Putamen (tissue), 1 donor: ENCODE results near the gene MAP4.
A peak's percentile ranks its signal among the peaks of the same experiment; 100 is the strongest.

ENCODE experiments used
- DNase-seq: peaks from one replicate; pipeline ENCODE4 v3.0.0-alpha.2; 2016; ENCODE audit warnings: low spot score

Gene MAP4

GRCh38 chr3:47865192-47865591, 151.0 kb downstream of the MAP4 start:
- no peak for DNase-seq

DNA sequence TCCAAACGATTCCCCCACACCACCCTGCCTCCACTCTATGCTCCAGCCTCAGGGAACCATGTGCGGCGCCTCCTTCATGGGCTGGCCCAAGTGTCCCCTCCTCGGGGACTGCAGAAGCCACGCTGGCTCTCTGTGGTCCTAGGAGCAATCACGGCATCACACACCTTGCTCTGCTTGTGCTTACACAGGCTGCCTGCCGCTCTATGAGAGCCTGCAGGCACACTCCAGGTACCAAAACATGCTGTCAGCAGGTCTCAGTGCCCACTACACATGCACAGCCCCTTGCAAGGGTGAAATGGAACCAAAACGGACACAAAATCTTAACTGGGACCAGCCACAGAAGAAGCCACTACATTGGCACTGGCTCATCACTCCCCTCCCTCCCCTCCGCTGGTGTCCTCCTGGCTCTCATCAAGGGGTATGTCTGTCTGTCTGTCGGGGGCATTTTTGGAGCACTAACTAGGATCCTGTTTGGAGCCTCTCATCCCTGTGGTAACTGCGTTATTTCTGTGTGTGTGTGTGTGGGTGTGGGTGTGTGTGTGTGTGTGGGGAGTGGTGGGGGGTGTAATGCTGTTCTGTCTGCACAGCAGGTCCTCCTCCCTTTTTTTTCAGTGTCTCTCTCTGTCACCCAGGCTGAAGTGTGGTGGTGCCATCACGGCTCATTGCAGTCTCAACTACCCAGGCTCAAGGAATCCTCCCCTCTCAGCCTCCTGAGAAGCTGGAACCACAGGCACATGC, 152.7 kb downstream of the MAP4 start:
- DNase-seq: no peak

DNA sequence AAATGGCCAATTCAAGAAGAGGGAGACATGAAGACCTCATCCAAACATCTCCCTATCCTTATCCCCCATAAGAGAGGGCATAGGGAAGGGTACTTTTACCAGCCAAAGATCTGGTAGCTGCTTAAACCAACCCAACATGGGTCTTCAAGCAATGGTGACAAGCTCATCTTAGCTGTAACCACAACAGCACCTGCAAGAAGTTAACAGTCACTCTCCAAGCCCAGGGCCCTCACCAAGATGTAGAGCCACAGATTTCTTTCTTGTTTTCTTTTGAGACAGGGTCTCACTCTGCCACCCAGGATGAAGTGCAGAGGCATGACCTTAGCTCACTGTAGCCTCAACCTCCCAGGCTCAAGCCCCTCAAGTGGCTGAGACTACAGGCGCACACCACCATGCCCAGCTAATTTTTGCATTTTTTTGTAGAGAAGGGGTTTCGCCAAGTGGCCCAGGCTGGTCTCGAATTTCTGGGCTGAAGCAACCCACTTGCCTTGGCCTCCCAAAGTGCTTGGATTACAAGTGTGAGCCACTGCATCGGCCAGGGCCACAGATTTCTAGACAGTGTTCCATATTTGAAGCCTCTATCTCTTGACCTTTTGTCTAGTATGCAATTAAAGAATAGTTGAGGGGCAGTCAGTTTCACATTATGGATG, 156.1 kb downstream of the MAP4 start:
- DNase-seq: no peak

DNA sequence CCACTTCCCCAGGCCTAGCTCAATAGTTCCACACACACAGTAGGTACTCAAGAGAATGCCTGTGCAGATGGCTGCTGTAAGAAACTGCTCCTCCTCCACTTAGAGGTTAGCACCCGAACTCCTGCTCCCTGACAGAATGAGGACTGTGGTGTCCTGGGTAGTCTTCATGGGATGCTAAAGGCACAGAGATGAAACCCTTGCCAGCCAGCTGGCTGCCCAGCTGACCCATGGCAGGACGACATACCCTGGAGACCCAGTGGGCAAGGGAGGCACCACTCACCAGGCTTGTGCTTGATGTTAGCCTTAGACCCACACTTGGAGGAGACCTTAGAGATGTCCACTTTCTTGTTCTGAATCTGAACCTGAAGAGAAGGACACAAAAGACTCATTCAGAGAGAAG, 159.1 kb downstream of the MAP4 start:
- DNase-seq: no peak

DNA sequence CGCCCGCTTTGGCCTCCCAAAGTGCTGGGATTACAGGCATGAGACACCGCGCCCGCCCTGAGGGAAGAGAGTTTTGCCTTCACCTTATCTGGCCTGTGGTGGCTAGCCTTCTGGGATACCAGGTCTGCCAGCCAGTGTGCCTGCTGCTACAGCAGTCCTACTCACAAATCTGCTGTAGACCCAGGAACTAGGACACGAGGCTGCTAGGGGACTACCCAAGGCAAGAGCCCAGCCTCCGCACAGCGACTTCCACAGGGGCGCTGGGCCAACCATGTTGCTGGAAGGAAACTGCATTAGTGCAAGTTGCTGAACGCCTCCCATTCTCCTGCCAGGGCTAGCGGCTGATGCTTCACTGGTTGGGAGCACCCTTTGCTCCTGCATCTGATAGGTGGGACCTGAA, 159.5 kb downstream of the MAP4 start:
- peak; percentile 42 for DNase-seq

DNA sequence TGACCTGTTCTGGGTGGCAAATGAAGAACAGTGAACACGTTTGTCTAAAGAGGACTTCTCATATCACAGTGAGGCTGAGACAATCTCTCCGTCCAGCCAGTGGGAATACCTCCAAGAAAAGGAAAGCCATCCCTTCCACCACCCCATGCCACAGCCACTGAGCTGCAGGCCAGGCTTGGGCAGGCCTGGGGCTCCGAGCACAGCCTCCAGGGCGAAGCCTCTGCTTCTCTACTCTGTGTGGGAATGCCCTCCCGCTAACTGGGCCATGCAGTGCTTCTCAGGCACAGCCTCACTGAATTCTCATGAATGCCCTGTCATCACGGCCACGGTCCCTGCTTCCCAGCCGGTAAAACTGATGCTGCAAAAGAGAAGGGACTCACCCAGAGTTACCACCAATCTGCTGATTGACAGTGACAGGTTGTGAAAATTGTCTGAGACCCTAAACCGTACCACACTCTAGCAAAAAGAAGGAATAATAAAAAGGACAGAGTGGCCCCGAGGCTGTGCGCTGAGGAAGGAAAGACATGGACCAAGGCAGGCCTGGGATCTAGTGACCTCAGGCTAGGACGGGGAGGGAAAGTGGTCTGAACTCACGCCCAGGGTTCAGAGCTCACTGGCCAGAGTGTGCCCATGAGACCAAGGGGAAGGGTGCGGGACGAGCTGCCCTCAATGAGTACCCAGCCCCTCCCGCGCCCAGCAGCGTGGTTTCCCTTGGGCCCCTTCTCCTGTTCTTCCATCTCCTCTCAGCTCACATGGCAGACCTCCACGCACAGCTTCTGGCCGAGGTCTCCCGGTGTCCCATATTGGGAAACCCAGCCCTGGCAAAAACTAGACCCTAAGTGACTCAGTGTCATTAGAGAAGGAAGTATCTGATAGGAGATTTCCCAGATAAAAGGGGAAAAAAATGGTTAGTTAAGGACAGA, 160.5 kb downstream of the MAP4 start:
- DNase-seq: no peak

- no peak for DNase-seq
Observed at GRCh38 chr3:47854720-47855455, 161.3 kb downstream of the MAP4 start.

GRCh38 chr3:47854267-47854666, 161.9 kb downstream of the MAP4 start:
- no peak for DNase-seq

- DNase-seq: peak; percentile 29
Observed at GRCh38 chr3:47852604-47853602, 163.3 kb downstream of the MAP4 start.

- no peak for DNase-seq
Observed at GRCh38 chr3:47851888-47852603, 164.2 kb downstream of the MAP4 start.

DNA sequence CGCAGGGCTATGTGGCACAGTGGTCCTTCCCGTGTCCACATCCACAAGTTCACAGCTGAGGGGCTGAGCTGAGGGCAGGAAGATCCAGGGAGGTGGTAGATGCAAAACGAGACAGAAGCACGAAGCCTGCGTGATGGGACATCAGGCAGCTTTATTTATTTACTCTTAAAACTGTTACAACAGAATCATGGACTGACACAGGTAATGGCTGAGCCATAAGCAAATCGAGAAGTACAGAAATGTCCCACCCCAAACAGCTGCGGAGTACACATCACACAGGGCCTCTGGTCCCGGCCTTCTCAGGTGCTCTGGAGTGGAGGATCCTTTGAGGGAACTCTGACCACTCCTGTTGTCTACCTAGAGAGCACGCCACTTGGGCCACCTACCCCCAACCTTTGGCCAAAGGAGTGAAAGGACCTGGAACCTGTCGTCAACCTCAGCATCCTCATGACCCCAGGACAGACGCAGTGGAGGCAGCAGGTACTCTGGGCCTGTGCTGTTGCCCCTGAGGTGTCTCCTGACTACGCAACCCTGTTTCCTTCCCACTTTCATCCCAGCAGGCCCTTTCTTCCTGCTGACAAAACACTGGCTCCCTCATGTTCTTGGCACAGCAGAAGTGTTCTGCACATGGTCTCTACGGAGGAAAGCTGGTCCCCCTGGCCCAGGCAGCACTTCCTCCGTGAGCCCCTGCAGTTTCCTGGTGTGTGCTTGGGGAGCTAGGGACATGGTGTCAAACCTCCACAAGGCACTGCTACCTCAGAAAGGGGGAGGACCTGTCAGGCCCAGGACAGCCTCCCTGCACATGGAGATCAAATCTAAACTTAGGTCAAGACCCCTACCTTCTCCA, 165.4 kb downstream of the MAP4 start:
- no peak for DNase-seq

GRCh38 chr3:47849699-47850563, 166.3 kb downstream of the MAP4 start:
- no peak for DNase-seq

DNA sequence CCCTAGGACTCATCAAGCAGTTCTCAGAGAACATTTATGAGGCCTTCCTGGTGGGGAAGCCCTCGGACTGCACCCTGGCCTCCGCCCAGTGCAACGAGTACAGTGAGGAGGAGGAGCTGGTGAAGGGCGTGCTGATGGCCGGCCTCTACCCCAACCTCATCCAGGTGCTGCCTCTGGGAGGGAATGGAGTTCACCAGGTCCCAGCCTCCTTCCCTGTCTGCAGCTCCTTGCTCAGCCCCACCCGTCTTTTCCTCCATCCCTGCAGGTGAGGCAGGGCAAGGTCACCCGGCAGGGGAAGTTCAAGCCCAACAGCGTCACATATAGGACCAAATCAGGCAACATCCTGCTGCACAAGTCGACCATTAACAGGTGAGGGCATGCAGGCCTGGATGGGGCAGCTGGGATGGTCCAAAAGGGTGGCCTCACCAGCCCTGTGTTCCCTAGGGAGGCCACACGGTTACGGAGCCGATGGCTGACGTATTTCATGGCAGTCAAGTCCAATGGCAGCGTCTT, 167.0 kb downstream of the MAP4 start:
- no peak for DNase-seq

DNA sequence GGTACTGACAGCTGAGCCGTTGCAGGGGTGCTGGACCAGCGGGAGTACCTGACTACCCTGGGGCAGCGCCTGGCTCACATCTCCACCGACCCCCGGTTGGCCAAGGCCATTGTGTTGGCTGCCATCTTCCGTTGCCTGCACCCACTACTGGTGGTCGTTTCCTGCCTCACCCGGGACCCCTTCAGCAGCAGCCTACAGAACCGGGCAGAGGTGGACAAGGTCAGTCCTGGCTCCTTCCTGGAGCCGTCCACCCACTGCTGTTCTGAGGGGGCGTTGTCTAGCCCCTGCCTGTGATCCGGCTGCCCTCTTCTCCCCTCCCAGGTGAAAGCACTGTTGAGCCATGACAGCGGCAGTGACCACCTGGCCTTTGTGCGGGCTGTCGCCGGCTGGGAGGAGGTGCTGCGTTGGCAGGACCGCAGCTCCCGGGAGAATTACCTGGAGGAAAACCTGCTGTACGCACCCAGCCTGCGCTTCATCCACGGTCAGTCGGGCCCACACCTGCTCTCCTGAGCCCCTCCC, 167.6 kb downstream of the MAP4 start:
- no peak for DNase-seq

GRCh38 chr3:47847801-47848518, 168.3 kb downstream of the MAP4 start:
- DNase-seq: no peak

DNA sequence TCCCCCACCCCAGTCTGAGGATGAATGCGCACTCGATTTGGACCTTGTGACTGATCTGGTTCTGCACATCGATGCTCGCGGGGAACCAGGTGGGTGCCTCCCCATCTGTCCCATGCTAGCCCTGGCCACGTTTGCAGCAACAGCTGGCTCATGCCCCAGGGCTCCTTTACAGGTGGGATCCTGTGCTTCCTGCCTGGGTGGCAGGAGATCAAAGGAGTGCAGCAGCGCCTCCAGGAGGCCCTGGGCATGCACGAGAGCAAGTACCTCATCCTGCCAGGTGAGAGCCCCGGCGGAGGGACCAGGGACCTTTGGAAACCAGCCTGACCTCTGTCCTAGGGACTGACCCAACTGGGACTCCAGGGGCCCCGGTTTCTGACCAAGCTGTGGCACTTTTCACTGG, 169.0 kb downstream of the MAP4 start:
- DNase-seq: no peak

GRCh38 chr3:47846880-47847248, 169.4 kb downstream of the MAP4 start:
- no peak for DNase-seq
